MM.1S (cell line): ENCODE results near the gene CP.

Experiments used
- CTCF ChIP-seq: fragments of 300-600 bp; sonication (generic); IDR thresholded peaks from 2 replicates; pipeline ENCODE4 v1.5.1; 2016; ENCODE audit warnings: antibody characterized with exemption, low read length, mixed read lengths
- EZH2 ChIP-seq: fragments of 300-600 bp; sonication (generic); optimal IDR thresholded peaks from 2 replicates; pipeline ENCODE3; 2017; ENCODE audit warnings: low read depth, mild to moderate bottlenecking, antibody characterized with exemption, low read length, mixed read lengths
- EZH2phosphoT487 ChIP-seq: fragments of 300-600 bp; sonication (generic); IDR thresholded peaks from 2 replicates; pipeline ENCODE4 v1.6.1; 2018; ENCODE audit warnings: antibody characterized with exemption, low read length

GRCh38 chr3:149216193-149216869, 5.3 kb downstream of the CP start:
- TF ChIP-seq CTCF (no peak), EZH2phosphoT487 (no peak), EZH2 (no peak)
